GM12891 (cell line): ENCODE measurements around the gene CCDC136.

Source experiments
- POLR2A ChIP-seq: IDR thresholded peaks from 2 replicates; pipeline ENCODE4 v1.6.1; 2011; ENCODE audit warnings: low read depth, low read length, control low read depth
- POU2F2 ChIP-seq: IDR thresholded peaks from 2 replicates; pipeline ENCODE4 v1.6.1; 2011; ENCODE audit warnings: low read depth, mild to moderate bottlenecking, control low read depth, low read length, moderate library complexity
- SPI1 ChIP-seq: IDR thresholded peaks from 2 replicates; pipeline ENCODE4 v1.6.1; 2011; ENCODE audit warnings: low read depth, low read length, control low read depth
- TAF1 ChIP-seq: IDR thresholded peaks from 2 replicates; pipeline ENCODE4 v1.6.1; 2011; ENCODE audit warnings: low read depth, low read length, control low read depth

GRCh38 chr7:128796327-128796726, 4.6 kb downstream of the CCDC136 start:
- TF ChIP-seq TAF1 (no peak), POU2F2 (no peak), SPI1 (no peak), POLR2A (no peak)
